Astrocyte (in vitro differentiated cells and primary cell): ENCODE results near the gene SLC66A2. TPM values are rescaled to one million over a fixed set of nuclear protein-coding genes. Genes with fewer than 3 reads are reported as not detected.

ENCODE experiments used
- DNase-seq: peaks from one replicate; pipeline ENCODE4 v3.0.0-alpha.2; 2010; ENCODE audit warnings: low read depth
- FAIRE-seq: peaks from 2 replicates; lab custom pipeline; 2011; peaks lifted over from hg19 to GRCh38; lab: Jason Lieb, UNC
- H2AFZ ChIP-seq: 2 replicates; pipeline ENCODE4 v1.6.0; 2012; ENCODE audit warnings: low read depth, low read length, inconsistent platforms
- H3K27ac ChIP-seq: 2 replicates; pipeline ENCODE4 v1.5.1; 2011; ENCODE audit warnings: low read depth, low read length, inconsistent platforms
- H3K27me3 ChIP-seq: 2 replicates; pipeline ENCODE4 v1.6.0; 2011; ENCODE audit warnings: low read length, inconsistent platforms; ENCODE audit not compliant: insufficient read depth
- H3K36me3 ChIP-seq: 2 replicates; pipeline ENCODE4 v1.5.1; 2011; ENCODE audit warnings: low read length, inconsistent platforms; ENCODE audit not compliant: insufficient read depth
- H3K4me1 ChIP-seq: 2 replicates; pipeline ENCODE4 v1.5.1; 2011; ENCODE audit warnings: low read length, inconsistent platforms; ENCODE audit not compliant: insufficient read depth
- H3K4me2 ChIP-seq: 2 replicates; pipeline ENCODE4 v1.6.0; 2012; ENCODE audit warnings: low read length, inconsistent platforms
- H3K4me3 ChIP-seq: 2 replicates; pipeline ENCODE4 v1.5.1; 2011; ENCODE audit warnings: low read depth, mild to moderate bottlenecking, low read length, inconsistent platforms; ENCODE audit not compliant: insufficient read depth
- H3K79me2 ChIP-seq: 2 replicates; pipeline ENCODE4 v1.6.0; 2012; ENCODE audit warnings: mild to moderate bottlenecking, low read length, inconsistent platforms; ENCODE audit not compliant: insufficient read depth
- H3K9ac ChIP-seq: 2 replicates; pipeline ENCODE4 v1.6.0; 2012; ENCODE audit warnings: mild to moderate bottlenecking, low read length, inconsistent platforms
- H3K9me3 ChIP-seq: 2 replicates; pipeline ENCODE4 v1.5.1; 2012; ENCODE audit warnings: low read depth, mild to moderate bottlenecking, low read length, inconsistent platforms; ENCODE audit not compliant: insufficient read depth
- H4K20me1 ChIP-seq: 2 replicates; pipeline ENCODE4 v1.6.0; 2012; ENCODE audit warnings: low read length, inconsistent platforms; ENCODE audit not compliant: insufficient read depth
- H3K27ac Mint-ChIP-seq: one replicate; pipeline ENCODE4 v1.8.0; 2021; ENCODE audit warnings: mild to moderate bottlenecking, mixed read lengths; ENCODE audit not compliant: unreplicated experiment
- H3K27me3 Mint-ChIP-seq: one replicate; pipeline ENCODE4 v1.8.0; 2021; ENCODE audit warnings: low read depth, mixed read lengths; ENCODE audit not compliant: unreplicated experiment
- H3K36me3 Mint-ChIP-seq: one replicate; pipeline ENCODE4 v1.8.0; 2021; ENCODE audit warnings: low read depth, mixed read lengths; ENCODE audit not compliant: unreplicated experiment
- H3K4me1 Mint-ChIP-seq: one replicate; pipeline ENCODE4 v1.8.0; 2021; ENCODE audit warnings: low read depth, mixed read lengths; ENCODE audit not compliant: unreplicated experiment
- H3K4me3 Mint-ChIP-seq: one replicate; pipeline ENCODE4 v1.8.0; 2021; ENCODE audit warnings: mild to moderate bottlenecking, moderate library complexity, mixed read lengths; ENCODE audit not compliant: unreplicated experiment
- H3K9me3 Mint-ChIP-seq: one replicate; pipeline ENCODE4 v1.8.0; 2021; ENCODE audit warnings: mild to moderate bottlenecking, mixed read lengths; ENCODE audit not compliant: unreplicated experiment
- CTCF ChIP-seq: IDR thresholded peaks from 2 replicates; pipeline ENCODE4 v1.5.1; 2011; ENCODE audit warnings: low read depth, mild to moderate bottlenecking, inconsistent platforms, low read length, moderate library complexity; ENCODE audit not compliant: insufficient read depth
- EZH2 ChIP-seq: IDR thresholded peaks from 2 replicates; pipeline ENCODE4 v1.6.1; 2012; ENCODE audit warnings: mild to moderate bottlenecking, low read length, inconsistent platforms; ENCODE audit not compliant: insufficient read depth
- total RNA-seq: library from RNA; stranded (reverse); gene quantifications from 2 replicates; pipeline ENCODE4 v1.2.1, GENCODE V29; 2021

The SLC66A2 gene
- total RNA-seq, 1 donor from 2014 or later = 25.3 TPM

GRCh38 chr18:79953971-79954651, 2.7 kb upstream of the SLC66A2 start:
- H3K27me3 Mint-ChIP-seq = no peaks in the 10 kb centered on the region

GRCh38 chr18:79952996-79953559, 1.6 kb upstream of the SLC66A2 start:
- Histone ChIP-seq H3K4me1 (peaks cover 7% of the 10 kb centered on the region), H3K27me3 (no peaks in the 10 kb centered on the region), H4K20me1 (peaks cover 27% of the 10 kb centered on the region), H3K9ac (no peak overlapping the region), H3K36me3 (no peaks in the 10 kb centered on the region), H3K9me3 (no peaks in the 10 kb centered on the region), H3K4me3 (no peak overlapping the region), H3K79me2 (peaks cover 30% of the 10 kb centered on the region), H2AFZ (no peak overlapping the region), H3K4me2 (no peak overlapping the region), H3K27ac (no peak overlapping the region)
- Mint-ChIP-seq H3K36me3 (peaks cover 9% of the 10 kb centered on the region), H3K9me3 (peaks cover 4% of the 10 kb centered on the region), H3K27ac (no peak overlapping the region), H3K27me3 (no peaks in the 10 kb centered on the region), H3K4me3 (peak overlapping the region; percentile 68), H3K4me1 (peaks cover 8% of the 10 kb centered on the region)
- FAIRE-seq (no peak), DNase-seq (no peak)
- no peak for TF ChIP-seq CTCF
- TF ChIP-seq EZH2 = no peak

More at GRCh38 chr18:79953971-79954651, 2.7 kb upstream of the SLC66A2 start:
- no peak overlapping the region for H3K27ac Mint-ChIP-seq
- no peaks in the 10 kb centered on the region for H3K9me3 ChIP-seq
- no peak overlapping the region for H3K9ac ChIP-seq
- H3K36me3 ChIP-seq = no peaks in the 10 kb centered on the region
- H3K4me3 Mint-ChIP-seq = peak overlapping the region; percentile 11
- H3K4me3 ChIP-seq = no peak overlapping the region
- H2AFZ ChIP-seq = no peak overlapping the region
- H3K79me2 ChIP-seq = peaks cover 20% of the 10 kb centered on the region
- H3K36me3 Mint-ChIP-seq = peaks cover 9% of the 10 kb centered on the region
- no peak overlapping the region for H3K27ac ChIP-seq
- H3K4me2 ChIP-seq = no peak overlapping the region
- peaks cover 4% of the 10 kb centered on the region for H3K9me3 Mint-ChIP-seq
- no peaks in the 10 kb centered on the region for H3K27me3 ChIP-seq
- peaks cover 8% of the 10 kb centered on the region for H3K4me1 Mint-ChIP-seq
- FAIRE-seq (no peak), DNase-seq (no peak)
- no peak for TF ChIP-seq CTCF
- TF ChIP-seq EZH2 = no peak
- H4K20me1 ChIP-seq = peaks cover 16% of the 10 kb centered on the region
- H3K4me1 ChIP-seq = peaks cover 7% of the 10 kb centered on the region

GRCh38 chr18:79952456-79952995, 1.1 kb upstream of the SLC66A2 start:
- Histone ChIP-seq H2AFZ (peak overlapping the region; percentile 80), H3K9me3 (no peaks in the 10 kb centered on the region), H3K4me1 (peaks cover 7% of the 10 kb centered on the region), H3K36me3 (no peaks in the 10 kb centered on the region), H3K4me2 (peak overlapping the region; percentile 95), H3K27me3 (no peaks in the 10 kb centered on the region), H3K79me2 (peaks cover 36% of the 10 kb centered on the region), H4K20me1 (peaks cover 32% of the 10 kb centered on the region), H3K27ac (no peak overlapping the region), H3K4me3 (peak overlapping the region; percentile 62), H3K9ac (peak overlapping the region; percentile 82)
- TF ChIP-seq EZH2 (no peak), CTCF (no peak)
- Mint-ChIP-seq H3K27me3 (no peaks in the 10 kb centered on the region), H3K4me1 (peaks cover 8% of the 10 kb centered on the region), H3K4me3 (peak overlapping the region; percentile 68), H3K27ac (no peak overlapping the region), H3K36me3 (peaks cover 9% of the 10 kb centered on the region), H3K9me3 (peaks cover 4% of the 10 kb centered on the region)
- FAIRE-seq (no peak), DNase-seq (no peak)
